T-helper 1 cell treated with Interleukin-12 subunit alpha and Interleukin-12 subunit beta and Interleukin-4 antibody, amounts not matched to agents 30 μg/mL and 1 μg/mL, for 36 hours (primary cell): ENCODE measurements around the gene HGFAC.

ENCODE experiments used
- H3K27ac Mint-ChIP-seq: one replicate; pipeline ENCODE4 v1.8.0; 2021; ENCODE audit warnings: mild to moderate bottlenecking, mixed read lengths
- H3K27me3 Mint-ChIP-seq: one replicate; pipeline ENCODE4 v1.8.0; 2021; ENCODE audit warnings: low read depth, mixed read lengths
- H3K36me3 Mint-ChIP-seq: one replicate; pipeline ENCODE4 v1.8.0; 2021; ENCODE audit warnings: low read depth, mixed read lengths
- H3K4me1 Mint-ChIP-seq: one replicate; pipeline ENCODE4 v1.8.0; 2021; ENCODE audit warnings: low read depth, mixed read lengths
- H3K4me3 Mint-ChIP-seq: one replicate; pipeline ENCODE4 v1.8.0; 2021; ENCODE audit warnings: mild to moderate bottlenecking, moderate library complexity, mixed read lengths
- H3K9me3 Mint-ChIP-seq: one replicate; pipeline ENCODE4 v1.8.0; 2021; ENCODE audit warnings: mixed read lengths

The HGFAC gene

GRCh38 chr4:3494462-3494871 lies 52.7 kb downstream of the HGFAC start:
- no peaks in the 10 kb centered on the region for H3K36me3 Mint-ChIP-seq
- no peaks in the 10 kb centered on the region for H3K9me3 Mint-ChIP-seq
- no peaks in the 10 kb centered on the region for H3K4me1 Mint-ChIP-seq

DNA sequence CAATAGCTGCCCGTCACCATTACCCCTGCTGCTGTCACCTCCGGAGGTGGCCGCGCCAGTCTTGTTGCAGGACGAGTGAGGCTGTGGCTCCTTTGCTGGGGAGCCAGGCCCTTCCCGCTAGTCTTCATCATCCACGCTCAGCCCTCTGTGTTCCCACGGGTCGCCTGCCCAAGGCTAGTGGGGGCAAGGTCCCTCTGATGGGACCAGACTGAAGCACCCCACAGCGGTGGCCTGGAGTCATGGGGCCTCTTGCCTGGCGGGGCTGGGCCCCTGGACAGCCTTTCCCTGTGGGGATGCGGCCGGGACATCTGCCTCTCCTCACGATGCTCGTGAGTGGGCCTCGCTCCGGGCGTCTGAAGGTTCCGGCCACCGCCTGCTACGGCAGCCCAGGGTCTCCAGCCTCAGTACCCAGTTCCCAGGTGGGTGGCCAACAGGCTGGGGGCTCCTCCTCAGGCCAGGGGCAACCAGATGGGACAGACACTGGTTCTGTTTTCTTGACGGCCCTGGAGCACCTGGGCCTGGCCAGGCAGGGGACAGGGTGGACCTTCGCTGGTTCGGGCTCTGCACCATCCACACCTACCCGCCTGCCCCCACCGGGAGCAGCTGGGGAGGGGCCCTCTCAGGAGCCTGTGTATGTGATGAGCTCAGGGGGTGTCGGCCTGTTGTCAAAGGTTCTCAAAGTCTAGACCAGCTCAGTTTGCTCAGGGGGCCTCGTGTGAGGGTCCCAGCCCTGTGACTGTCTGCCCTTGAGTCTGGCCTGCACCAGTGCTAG lies 53.6 kb downstream of the HGFAC start:
- Mint-ChIP-seq H3K27me3 (peaks cover 6% of the 10 kb centered on the region), H3K9me3 (no peaks in the 10 kb centered on the region), H3K4me3 (no peak overlapping the region), H3K27ac (no peak overlapping the region), H3K36me3 (no peaks in the 10 kb centered on the region), H3K4me1 (no peaks in the 10 kb centered on the region)

More at GRCh38 chr4:3494462-3494871, 52.7 kb downstream of the HGFAC start:
- Mint-ChIP-seq H3K27ac (no peak overlapping the region), H3K27me3 (peaks cover 6% of the 10 kb centered on the region), H3K4me3 (no peak overlapping the region)

DNA sequence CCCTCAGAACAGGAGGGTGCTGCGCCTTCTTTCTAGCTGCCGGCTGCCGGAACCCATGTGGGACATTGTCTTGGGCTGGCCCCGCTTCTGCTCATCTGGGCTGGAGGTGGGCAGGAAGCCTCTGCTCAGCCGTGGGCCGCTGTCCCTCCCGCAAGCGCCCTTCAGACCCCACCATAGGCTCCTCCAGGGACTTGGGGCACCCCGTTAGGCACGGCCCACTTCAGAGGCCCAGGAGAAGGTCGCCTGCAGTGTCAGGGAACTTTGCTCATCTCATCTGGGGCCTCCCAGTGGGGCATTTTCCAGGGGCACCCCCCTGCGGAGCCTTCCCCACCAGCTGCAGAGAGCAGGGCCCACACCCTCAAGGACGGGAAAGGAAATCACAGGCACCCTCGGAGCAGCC lies 54.3 kb downstream of the HGFAC start:
- no peaks in the 10 kb centered on the region for H3K9me3 Mint-ChIP-seq
- H3K36me3 Mint-ChIP-seq: no peaks in the 10 kb centered on the region
- peaks cover 6% of the 10 kb centered on the region for H3K27me3 Mint-ChIP-seq
- H3K4me3 Mint-ChIP-seq: no peak overlapping the region
- no peak overlapping the region for H3K27ac Mint-ChIP-seq
- H3K4me1 Mint-ChIP-seq: no peaks in the 10 kb centered on the region

DNA sequence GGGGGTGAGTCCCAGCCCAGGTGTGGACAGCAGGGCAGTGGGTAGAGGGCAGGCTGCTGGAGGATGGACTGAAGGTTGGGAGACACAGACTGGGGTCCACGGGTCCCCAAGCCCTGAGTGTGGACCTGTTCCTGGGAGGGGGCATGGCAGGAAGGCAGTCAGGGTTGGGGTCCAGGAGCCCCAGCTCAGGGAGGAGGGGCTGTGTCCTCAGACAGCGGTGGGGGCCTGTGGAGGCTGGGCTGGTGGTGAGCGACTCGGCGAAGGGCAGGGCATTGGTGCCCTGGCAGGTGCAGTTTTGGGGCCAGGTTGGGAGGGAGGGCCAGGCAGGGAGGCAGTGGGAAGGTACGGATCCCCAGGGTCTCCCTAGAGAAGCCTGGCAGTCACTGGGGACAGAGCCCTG lies 55.3 kb downstream of the HGFAC start:
- H3K9me3 Mint-ChIP-seq: no peaks in the 10 kb centered on the region
- H3K36me3 Mint-ChIP-seq: no peaks in the 10 kb centered on the region
- H3K27me3 Mint-ChIP-seq: no peaks in the 10 kb centered on the region
- no peak overlapping the region for H3K27ac Mint-ChIP-seq
- no peaks in the 10 kb centered on the region for H3K4me1 Mint-ChIP-seq
- no peak overlapping the region for H3K4me3 Mint-ChIP-seq

DNA sequence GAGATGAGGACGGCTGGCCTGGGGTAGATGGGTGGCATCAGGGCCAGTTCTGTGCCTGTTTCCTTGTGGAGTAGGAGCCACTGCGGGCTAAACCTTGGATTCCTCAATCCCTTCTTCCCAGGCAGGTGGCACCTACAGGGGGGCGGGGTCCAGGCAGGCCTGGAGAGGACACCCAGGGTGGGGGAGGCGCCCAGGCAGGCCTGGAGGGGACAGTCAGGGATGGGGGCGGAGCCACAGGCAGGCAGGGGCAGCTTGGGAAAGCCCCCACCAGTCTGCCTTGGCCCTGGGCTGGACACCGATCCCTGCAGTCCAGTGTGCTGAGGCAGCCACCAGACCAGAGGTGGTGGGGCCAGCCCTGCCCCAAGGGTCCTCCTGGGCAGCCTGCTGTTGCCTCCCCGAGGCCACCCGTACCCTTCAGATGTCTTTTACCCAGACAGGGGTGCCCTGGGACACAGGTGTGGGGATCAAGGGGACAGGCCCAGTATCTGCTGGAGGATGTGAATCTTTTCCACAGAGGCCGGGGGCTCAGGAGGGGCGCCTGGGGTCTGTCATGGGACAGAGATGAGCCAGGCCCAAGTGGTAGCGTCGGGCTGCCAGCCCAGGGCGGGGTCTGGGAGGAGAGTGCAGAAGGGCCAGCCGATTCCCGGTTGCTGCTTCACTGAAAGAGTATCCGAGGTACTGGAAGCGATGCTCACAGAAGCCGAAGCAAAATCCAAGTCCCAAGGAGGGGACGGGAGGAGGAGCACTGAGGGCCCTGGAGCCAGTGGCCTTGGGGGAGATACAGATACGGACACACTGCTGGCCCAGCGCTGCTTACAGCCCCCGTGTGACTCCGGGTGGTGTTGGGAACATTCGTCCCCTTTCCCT lies 56.0 kb downstream of the HGFAC start:
- Mint-ChIP-seq H3K27ac (no peak overlapping the region), H3K27me3 (no peaks in the 10 kb centered on the region), H3K9me3 (no peaks in the 10 kb centered on the region), H3K4me3 (no peak overlapping the region), H3K4me1 (no peaks in the 10 kb centered on the region), H3K36me3 (no peaks in the 10 kb centered on the region)

- H3K27ac Mint-ChIP-seq: no peak overlapping the region
- no peaks in the 10 kb centered on the region for H3K9me3 Mint-ChIP-seq
- H3K27me3 Mint-ChIP-seq: no peaks in the 10 kb centered on the region
- H3K4me3 Mint-ChIP-seq: no peak overlapping the region
- H3K4me1 Mint-ChIP-seq: peaks cover 2% of the 10 kb centered on the region
- H3K36me3 Mint-ChIP-seq: peaks cover 1% of the 10 kb centered on the region
Observed at GRCh38 chr4:3498407-3498806, 56.6 kb downstream of the HGFAC start.
